ENCODE measurements around the gene B3GALT4.

- TF ChIP-seq CTCF (IDR thresholded peaks at IDR 0.05) (no peak), POLR2A (IDR thresholded peaks at IDR 0.05) (no peak)
Observed at GRCh38 chr6:33319939-33320314, 43.0 kb downstream of the B3GALT4 start.
